Activated CD8-positive, alpha-beta T cell treated with anti-CD3 and anti-CD28 coated beads, Interleukin-2, amount 10 ng/mL, durations not matched to agents 7 days and 5 days (primary cell): ENCODE data around the gene GPC5. TPM values are rescaled to one million over a fixed set of nuclear protein-coding genes. Genes with fewer than 3 reads are reported as not detected.

Source experiments
- ATAC-seq: fragments of 150-1000 bp; cut with Tn5 transposase; one replicate; pipeline ENCODE4 v1.10.0; 2021; ENCODE audit warnings: moderate library complexity
- CTCF ChIA-PET: fragments of 350-600 bp; sonication (Branson Sonifier 250); formaldehyde crosslinking; loops from one replicate; lab custom pipeline; 2021; ENCODE audit warnings: antibody characterized with exemption; lab: Charles Lee
- POLR2A ChIA-PET: fragments of 350-600 bp; sonication (Branson Sonifier 250); formaldehyde crosslinking; loops from one replicate; lab custom pipeline; 2021; ENCODE audit warnings: antibody characterized with exemption; lab: Charles Lee
- DNase-seq: peaks from one replicate; pipeline ENCODE4 v3.0.0-alpha.2; 2020
- H3K27ac Mint-ChIP-seq: one replicate; pipeline ENCODE4 v1.8.0; 2021; ENCODE audit warnings: mild to moderate bottlenecking, mixed read lengths
- H3K27me3 Mint-ChIP-seq: one replicate; pipeline ENCODE4 v1.8.0; 2021; ENCODE audit warnings: low read depth, mixed read lengths
- H3K36me3 Mint-ChIP-seq: one replicate; pipeline ENCODE4 v1.8.0; 2021; ENCODE audit warnings: low read depth, mixed read lengths
- H3K4me1 Mint-ChIP-seq: one replicate; pipeline ENCODE4 v1.8.0; 2021; ENCODE audit warnings: low read depth, mixed read lengths
- H3K4me3 Mint-ChIP-seq: one replicate; pipeline ENCODE4 v1.8.0; 2021; ENCODE audit warnings: mild to moderate bottlenecking, mixed read lengths
- H3K9me3 Mint-ChIP-seq: one replicate; pipeline ENCODE4 v1.8.0; 2022; ENCODE audit warnings: mixed read lengths; ENCODE audit not compliant: insufficient read depth
- total RNA-seq, 2 experiments: library from RNA; stranded (reverse); gene quantifications; one replicate each; pipeline ENCODE4 v1.2.3, GENCODE V29; 2021

The GPC5 gene
- total RNA-seq, 2 experiments from 2014 or later = not detected

GRCh38 chr13:91948736-91949135 is 550.3 kb downstream of the GPC5 start:
- DNase-seq = no peak
- Mint-ChIP-seq H3K9me3 (peaks cover 3% of the 10 kb centered on the region), H3K27ac (no peak overlapping the region), H3K4me3 (no peak overlapping the region), H3K36me3 (no peaks in the 10 kb centered on the region), H3K27me3 (no peaks in the 10 kb centered on the region), H3K4me1 (no peaks in the 10 kb centered on the region)
- ATAC-seq = no peak
- ChIA-PET CTCF (no interaction called here), POLR2A (no interaction called here)

GRCh38 chr13:91950803-91951202 is 552.4 kb downstream of the GPC5 start:
- ChIA-PET CTCF (no interaction called here), POLR2A (no interaction called here)

GRCh38 chr13:91955546-91956355 is 557.3 kb downstream of the GPC5 start:
- Mint-ChIP-seq H3K9me3 (no peaks in the 10 kb centered on the region), H3K27ac (no peak overlapping the region), H3K4me1 (no peaks in the 10 kb centered on the region), H3K27me3 (no peaks in the 10 kb centered on the region), H3K4me3 (no peak overlapping the region), H3K36me3 (no peaks in the 10 kb centered on the region)
- no peak for DNase-seq
- ChIA-PET CTCF (no interaction called here), POLR2A (no interaction called here)
- ATAC-seq = no peak

More at GRCh38 chr13:91950803-91951202, 552.4 kb downstream of the GPC5 start:
- H3K27ac Mint-ChIP-seq = no peak overlapping the region
- peaks cover 3% of the 10 kb centered on the region for H3K9me3 Mint-ChIP-seq
- ATAC-seq (no peak), DNase-seq (no peak)
- no peaks in the 10 kb centered on the region for H3K4me1 Mint-ChIP-seq
- no peaks in the 10 kb centered on the region for H3K36me3 Mint-ChIP-seq
- H3K27me3 Mint-ChIP-seq = no peaks in the 10 kb centered on the region
- no peak overlapping the region for H3K4me3 Mint-ChIP-seq

- POLR2A ChIA-PET = no interaction called here
- ATAC-seq = no peak
Measured at GRCh38 chr13:91960947-91961346, 562.5 kb downstream of the GPC5 start.

GRCh38 chr13:91962946-91963345 is 564.5 kb downstream of the GPC5 start:
- ChIA-PET CTCF (no interaction called here), POLR2A (no interaction called here)
- H3K27me3 Mint-ChIP-seq = no peaks in the 10 kb centered on the region
- peaks cover 5% of the 10 kb centered on the region for H3K9me3 Mint-ChIP-seq
- no peaks in the 10 kb centered on the region for H3K36me3 Mint-ChIP-seq
- H3K4me1 Mint-ChIP-seq = no peaks in the 10 kb centered on the region
- no peak for ATAC-seq
- no peak overlapping the region for H3K4me3 Mint-ChIP-seq
- H3K27ac Mint-ChIP-seq = no peak overlapping the region
- DNase-seq = no peak

More at GRCh38 chr13:91960947-91961346, 562.5 kb downstream of the GPC5 start:
- Mint-ChIP-seq H3K27ac (no peak overlapping the region), H3K9me3 (peaks cover 5% of the 10 kb centered on the region), H3K27me3 (no peaks in the 10 kb centered on the region), H3K4me3 (no peak overlapping the region), H3K4me1 (no peaks in the 10 kb centered on the region), H3K36me3 (no peaks in the 10 kb centered on the region)
- CTCF ChIA-PET = no interaction called here
- DNase-seq = no peak

GRCh38 chr13:91965511-91965910 is 567.1 kb downstream of the GPC5 start:
- Mint-ChIP-seq H3K27me3 (no peaks in the 10 kb centered on the region), H3K4me1 (no peaks in the 10 kb centered on the region), H3K36me3 (no peaks in the 10 kb centered on the region), H3K4me3 (no peak overlapping the region), H3K27ac (no peak overlapping the region), H3K9me3 (peaks cover 5% of the 10 kb centered on the region)
- ChIA-PET CTCF (no interaction called here), POLR2A (no interaction called here)
- DNase-seq = no peak
- ATAC-seq = no peak

GRCh38 chr13:91978571-91978970 is 580.1 kb downstream of the GPC5 start:
- ATAC-seq (no peak), DNase-seq (no peak)
- no peaks in the 10 kb centered on the region for H3K4me1 Mint-ChIP-seq
- ChIA-PET POLR2A (no interaction called here), CTCF (interaction anchor here (0.8 kb wide), 1 partner anchor 32 kb away, joined by 3 read pairs; no protein-coding TSS in a partner anchor)
- H3K27ac Mint-ChIP-seq = no peak overlapping the region
- no peaks in the 10 kb centered on the region for H3K27me3 Mint-ChIP-seq
- no peaks in the 10 kb centered on the region for H3K9me3 Mint-ChIP-seq
- H3K4me3 Mint-ChIP-seq = no peak overlapping the region
- H3K36me3 Mint-ChIP-seq = no peaks in the 10 kb centered on the region

- ATAC-seq = no peak
- POLR2A ChIA-PET = no interaction called here
- peaks cover 5% of the 10 kb centered on the region for H3K9me3 Mint-ChIP-seq
- no peak overlapping the region for H3K27ac Mint-ChIP-seq
- no peak for DNase-seq
- CTCF ChIA-PET = interaction anchor here (0.7 kb wide), 1 partner anchor 7 kb away, joined by 3 read pairs; no protein-coding TSS in a partner anchor
- no peak overlapping the region for H3K4me3 Mint-ChIP-seq
- no peaks in the 10 kb centered on the region for H3K4me1 Mint-ChIP-seq
- no peaks in the 10 kb centered on the region for H3K27me3 Mint-ChIP-seq
- no peaks in the 10 kb centered on the region for H3K36me3 Mint-ChIP-seq
Measured at GRCh38 chr13:91986761-91987483, 588.5 kb downstream of the GPC5 start.

GRCh38 chr13:91988331-91988730 is 589.9 kb downstream of the GPC5 start:
- no peak for ATAC-seq

GRCh38 chr13:92012787-92013186 is 614.4 kb downstream of the GPC5 start:
- no peak for ATAC-seq
- H3K27me3 Mint-ChIP-seq = no peaks in the 10 kb centered on the region
- H3K27ac Mint-ChIP-seq = no peak overlapping the region
- peaks cover 12% of the 10 kb centered on the region for H3K9me3 Mint-ChIP-seq
- ChIA-PET CTCF (no interaction called here), POLR2A (no interaction called here)
- H3K36me3 Mint-ChIP-seq = no peaks in the 10 kb centered on the region
- DNase-seq = no peak
- no peaks in the 10 kb centered on the region for H3K4me1 Mint-ChIP-seq
- no peak overlapping the region for H3K4me3 Mint-ChIP-seq

More at GRCh38 chr13:91988331-91988730, 589.9 kb downstream of the GPC5 start:
- Mint-ChIP-seq H3K9me3 (peaks cover 5% of the 10 kb centered on the region), H3K27ac (no peak overlapping the region), H3K4me3 (no peak overlapping the region), H3K4me1 (no peaks in the 10 kb centered on the region), H3K27me3 (no peaks in the 10 kb centered on the region), H3K36me3 (no peaks in the 10 kb centered on the region)
- DNase-seq = no peak
- ChIA-PET POLR2A (no interaction called here), CTCF (no interaction called here)

- POLR2A ChIA-PET = no interaction called here
- H3K27ac Mint-ChIP-seq = no peak overlapping the region
- CTCF ChIA-PET = no interaction called here
Measured at GRCh38 chr13:92017737-92018136, 619.3 kb downstream of the GPC5 start.

GRCh38 chr13:92028695-92029094 is 630.3 kb downstream of the GPC5 start:
- DNase-seq (no peak), ATAC-seq (no peak)
- ChIA-PET POLR2A (no interaction called here), CTCF (no interaction called here)
- Mint-ChIP-seq H3K4me3 (no peak overlapping the region), H3K27ac (no peak overlapping the region), H3K36me3 (no peaks in the 10 kb centered on the region), H3K9me3 (no peaks in the 10 kb centered on the region), H3K4me1 (no peaks in the 10 kb centered on the region), H3K27me3 (no peaks in the 10 kb centered on the region)

More at GRCh38 chr13:92017737-92018136, 619.3 kb downstream of the GPC5 start:
- no peaks in the 10 kb centered on the region for H3K36me3 Mint-ChIP-seq
- DNase-seq (no peak), ATAC-seq (no peak)
- peaks cover 6% of the 10 kb centered on the region for H3K9me3 Mint-ChIP-seq
- no peak overlapping the region for H3K4me3 Mint-ChIP-seq
- H3K4me1 Mint-ChIP-seq = no peaks in the 10 kb centered on the region
- H3K27me3 Mint-ChIP-seq = no peaks in the 10 kb centered on the region
